HG03108 (cell line): ENCODE results near the gene MSX2.

ENCODE experiments used
- ATAC-seq: cut with Tn5 transposase; IDR thresholded peaks from one replicate; pipeline ENCODE4 v1.9.1; 2021; ENCODE audit warnings: moderate library complexity; ENCODE audit not compliant: unreplicated experiment

Gene MSX2

GRCh38 chr5:174724484-174725260, at the start of gene MSX2:
MSX2 (plus strand) TSS chr5:174724582; CDS start chr5:174724660, 78 bp downstream.
- no peak for ATAC-seq

- ATAC-seq: no peak
Measured at GRCh38 chr5:174675110-174675509, 49.3 kb upstream of the MSX2 start.

GRCh38 chr5:174675916-174676315, 48.5 kb upstream of the MSX2 start:
- no peak for ATAC-seq

GRCh38 chr5:174678107-174678506, 46.3 kb upstream of the MSX2 start:
- ATAC-seq: no peak

- no peak for ATAC-seq
Measured at GRCh38 chr5:174680901-174681565, 43.3 kb upstream of the MSX2 start.

GRCh38 chr5:174687503-174687902, 36.9 kb upstream of the MSX2 start:
- no peak for ATAC-seq

- no peak for ATAC-seq
Measured at GRCh38 chr5:174688441-174689354, 35.7 kb upstream of the MSX2 start.

- no peak for ATAC-seq
Measured at GRCh38 chr5:174690271-174690670, 34.1 kb upstream of the MSX2 start.

- no peak for ATAC-seq
Measured at GRCh38 chr5:174692381-174692780, 32.0 kb upstream of the MSX2 start.

GRCh38 chr5:174692982-174693422, 31.4 kb upstream of the MSX2 start:
- ATAC-seq: no peak

GRCh38 chr5:174693697-174694385, 30.5 kb upstream of the MSX2 start:
- ATAC-seq: no peak

GRCh38 chr5:174694611-174695010, 29.8 kb upstream of the MSX2 start:
- ATAC-seq: no peak

- no peak for ATAC-seq
Measured at GRCh38 chr5:174698156-174698555, 26.2 kb upstream of the MSX2 start.

- no peak for ATAC-seq
Measured at GRCh38 chr5:174699131-174699530, 25.3 kb upstream of the MSX2 start.

- ATAC-seq: no peak
Measured at GRCh38 chr5:174706997-174707572, 17.3 kb upstream of the MSX2 start.

GRCh38 chr5:174707671-174708070, 16.7 kb upstream of the MSX2 start:
- no peak for ATAC-seq

- ATAC-seq: no peak
Measured at GRCh38 chr5:174708476-174709207, 15.7 kb upstream of the MSX2 start.

GRCh38 chr5:174714751-174715150, 9.6 kb upstream of the MSX2 start:
- ATAC-seq: no peak

- ATAC-seq: no peak
Measured at GRCh38 chr5:174715804-174716203, 8.6 kb upstream of the MSX2 start.
